WI38 (cell line): ENCODE results near the gene CTNNA2.

Experiments
- H3K4me3 ChIP-seq: 2 replicates; pipeline ENCODE4 v1.5.1; 2011; ENCODE audit warnings: low read depth, mild to moderate bottlenecking, control low read depth, low read length
- CTCF ChIP-seq: IDR thresholded peaks from 2 replicates; pipeline ENCODE4 v1.5.1; 2012; ENCODE audit warnings: low read depth, mild to moderate bottlenecking, control low read depth, low read length

Gene CTNNA2

GRCh38 chr2:80624062-80624461, 1111.2 kb downstream of the CTNNA2 start:
- TF ChIP-seq CTCF: no peak
- no peak overlapping the region for H3K4me3 ChIP-seq

GRCh38 chr2:80634590-80634989, 1121.7 kb downstream of the CTNNA2 start:
- H3K4me3 ChIP-seq: no peak overlapping the region
- TF ChIP-seq CTCF: no peak

- no peak overlapping the region for H3K4me3 ChIP-seq
- no peak for TF ChIP-seq CTCF
These were observed 1125.9 kb downstream of the CTNNA2 start for GRCh38 chr2:80638783-80639182.

GRCh38 chr2:80642465-80642864, 1129.6 kb downstream of the CTNNA2 start:
- TF ChIP-seq CTCF: no peak
- no peak overlapping the region for H3K4me3 ChIP-seq

GRCh38 chr2:80643598-80643997, 1130.7 kb downstream of the CTNNA2 start:
- H3K4me3 ChIP-seq: no peak overlapping the region
- TF ChIP-seq CTCF: no peak

- no peak for TF ChIP-seq CTCF
- H3K4me3 ChIP-seq: no peak overlapping the region
These were observed 1138.6 kb downstream of the CTNNA2 start for GRCh38 chr2:80651435-80651834.

GRCh38 chr2:80655265-80655664, 1142.4 kb downstream of the CTNNA2 start:
- no peak for TF ChIP-seq CTCF
- no peak overlapping the region for H3K4me3 ChIP-seq

GRCh38 chr2:80670763-80671162, 1157.9 kb downstream of the CTNNA2 start:
- H3K4me3 ChIP-seq: no peak overlapping the region
- no peak for TF ChIP-seq CTCF
